ENCODE data around the gene LETM1. TPM values are rescaled to one million over a fixed set of nuclear protein-coding genes. Genes with fewer than 3 reads are reported as not detected.

The LETM1 gene
- total and polyA plus RNA-seq, 2 of the 13 experiments (the other 11 are each of a cell fraction or from before 2014, with no cell fraction given), result 9.7 to 41.6 TPM

GRCh38 chr4:1766106-1767060 is 89.6 kb downstream of the LETM1 start (continued):
- TF ChIP-seq STAT5B (CRISPR knock-in tag; IDR thresholded peaks at IDR 0.05), result peak; percentile 12; the same call in 1 of the 2 replicates
- TF ChIP-seq TERF1 (CRISPR knock-in tag; IDR thresholded peaks at IDR 0.05), result 0 out of 2 replicates have a peak, but pooled peaks have one; percentile 83
- TF ChIP-seq ZMAT5 (CRISPR knock-in tag; IDR thresholded peaks at IDR 0.05; ENCODE audit: borderline replicate concordance, low read depth), result no peak
- TF ChIP-seq ZNF607 (CRISPR knock-in tag; IDR thresholded peaks at IDR 0.05; ENCODE audit: borderline replicate concordance), result peak; percentile 60
- TF ChIP-seq HBP1 (CRISPR knock-in tag; IDR thresholded peaks at IDR 0.05; ENCODE audit: low read depth), result peak; percentile 59; the same call in 1 of the 2 replicates
- TF ChIP-seq ZNF563 (CRISPR knock-in tag; IDR thresholded peaks at IDR 0.05), result no peak
- no peak for TF ChIP-seq THYN1 (CRISPR knock-in tag; IDR thresholded peaks at IDR 0.05; ENCODE audit: borderline replicate concordance, low read depth)
- no peak for TF ChIP-seq RNF219 (CRISPR knock-in tag; IDR thresholded peaks at IDR 0.05)
- peak; percentile 37; the same call in 1 of the 2 replicates for TF ChIP-seq TEAD2 (CRISPR knock-in tag; IDR thresholded peaks at IDR 0.05)
- TF ChIP-seq ZNF335 (CRISPR knock-in tag; IDR thresholded peaks at IDR 0.05), result no peak
- no peak for TF ChIP-seq TRIM24 (CRISPR knock-in tag; IDR thresholded peaks at IDR 0.05)
- no peak for TF ChIP-seq MAX (IDR thresholded peaks at IDR 0.05)
- TF ChIP-seq ZNF12 (CRISPR knock-in tag; IDR thresholded peaks at IDR 0.05), result no peak
- TF ChIP-seq EHMT2 (IDR thresholded peaks at IDR 0.05; ENCODE audit: borderline replicate concordance, low read depth, low read length), result no peak
- no peak for TF ChIP-seq JUN (CRISPR knock-in tag; IDR thresholded peaks at IDR 0.05)
- TF ChIP-seq ZNF800 (CRISPR knock-in tag; IDR thresholded peaks at IDR 0.05), result 0 out of 2 replicates have a peak, but pooled peaks have one; percentile 49
- peak; percentile 82 for TF ChIP-seq RFXAP (CRISPR knock-in tag; IDR thresholded peaks at IDR 0.05; ENCODE audit: borderline replicate concordance)
- TF ChIP-seq ZFP37 (CRISPR knock-in tag; IDR thresholded peaks at IDR 0.05; ENCODE audit: borderline replicate concordance), result no peak
- 0 out of 2 replicates have a peak, but pooled peaks have one; percentile 16 for TF ChIP-seq ARNT2 (CRISPR knock-in tag; IDR thresholded peaks at IDR 0.05; ENCODE audit: low read depth)
- TF ChIP-seq NCOA2 (CRISPR knock-in tag; IDR thresholded peaks at IDR 0.05), result no peak
- TF ChIP-seq RXRA (CRISPR knock-in tag; IDR thresholded peaks at IDR 0.05), result peak; percentile 56
- no peak for TF ChIP-seq CEBPG (CRISPR knock-in tag; IDR thresholded peaks at IDR 0.05)
